WTC11 (cell line): ENCODE data around the gene USP7. TPM values are rescaled to one million over a fixed set of nuclear protein-coding genes. Genes with fewer than 3 reads are reported as not detected.
"Not testable (repeated sequence)": the region's sequence is repeated elsewhere in the genome, so short reads cannot be mapped to it uniquely, and the experiment has no call there.

Source experiments
- ATAC-seq: fragments of 200-7000 bp; cut with Tn5 transposase; 2 replicates; pipeline ENCODE4 v1.10.0; 2021; ENCODE audit warnings: mild to moderate bottlenecking, moderate library complexity
- CTCF ChIA-PET: fragments of 300-600 bp; sonication (Branson Sonifier 250); formaldehyde crosslinking; loops from one replicate; lab custom pipeline; 2021; ENCODE audit warnings: antibody characterized with exemption; lab: Charles Lee
- POLR2A ChIA-PET: fragments of 350-600 bp; sonication (Branson Sonifier 250); formaldehyde crosslinking; loops from one replicate; lab custom pipeline; 2021; ENCODE audit warnings: antibody characterized with exemption; lab: Charles Lee
- DNase-seq: peaks from one replicate; pipeline ENCODE4 v3.0.0; 2021; ENCODE audit warnings: low spot score
- H3K27ac Mint-ChIP-seq: 2 replicates; pipeline ENCODE4 v1.8.0; 2021; ENCODE audit warnings: mixed read lengths
- H3K27me3 Mint-ChIP-seq: 2 replicates; pipeline ENCODE4 v1.8.0; 2021; ENCODE audit warnings: low read depth, mild to moderate bottlenecking, moderate library complexity, mixed read lengths
- H3K36me3 Mint-ChIP-seq: 2 replicates; pipeline ENCODE4 v1.8.0; 2021; ENCODE audit warnings: mixed read lengths
- H3K4me1 Mint-ChIP-seq: 2 replicates; pipeline ENCODE4 v1.8.0; 2022; ENCODE audit warnings: mixed read lengths
- H3K4me3 Mint-ChIP-seq: 2 replicates; pipeline ENCODE4 v1.8.0; 2021; ENCODE audit warnings: mild to moderate bottlenecking, moderate library complexity, mixed read lengths
- H3K9me3 Mint-ChIP-seq: 2 replicates; pipeline ENCODE4 v1.8.0; 2021; ENCODE audit warnings: mixed read lengths
- ATF1 ChIP-seq: sonication (generic); formaldehyde crosslinking; IDR thresholded peaks from 2 replicates; pipeline ENCODE4 v1.8.1; 2023; ENCODE audit warnings: mild to moderate bottlenecking, moderate library complexity, missing genetic modification reagents
- FOXK1 ChIP-seq: sonication (generic); formaldehyde crosslinking; IDR thresholded peaks from 2 replicates; pipeline ENCODE4 v1.8.0; 2022; ENCODE audit warnings: mild to moderate bottlenecking, moderate library complexity, missing genetic modification reagents
- MYBL2 ChIP-seq: sonication (generic); formaldehyde crosslinking; IDR thresholded peaks from 2 replicates; pipeline ENCODE4 v1.8.1; 2023; ENCODE audit warnings: mild to moderate bottlenecking, moderate library complexity, missing genetic modification reagents
- STAT6 ChIP-seq: sonication (generic); formaldehyde crosslinking; conservative IDR thresholded peaks from 2 replicates; pipeline ENCODE4 v1.8.1; 2023; ENCODE audit warnings: mild to moderate bottlenecking, low read depth, missing genetic modification reagents, moderate library complexity
- USF1 ChIP-seq: sonication (generic); formaldehyde crosslinking; IDR thresholded peaks from 2 replicates; pipeline ENCODE4 v1.8.0; 2022; ENCODE audit warnings: mild to moderate bottlenecking, missing genetic modification reagents
- ZNF121 ChIP-seq: sonication (generic); formaldehyde crosslinking; IDR thresholded peaks from 2 replicates; pipeline ENCODE4 v1.8.0; 2023; ENCODE audit warnings: missing genetic modification reagents
- total RNA-seq: library from RNA; stranded (reverse); gene quantifications from 3 replicates; pipeline ENCODE4 v1.2.3, GENCODE V29; 2021

Gene USP7
- total RNA-seq, 1 experiment from 2014 or later, result 211 TPM

DNA sequence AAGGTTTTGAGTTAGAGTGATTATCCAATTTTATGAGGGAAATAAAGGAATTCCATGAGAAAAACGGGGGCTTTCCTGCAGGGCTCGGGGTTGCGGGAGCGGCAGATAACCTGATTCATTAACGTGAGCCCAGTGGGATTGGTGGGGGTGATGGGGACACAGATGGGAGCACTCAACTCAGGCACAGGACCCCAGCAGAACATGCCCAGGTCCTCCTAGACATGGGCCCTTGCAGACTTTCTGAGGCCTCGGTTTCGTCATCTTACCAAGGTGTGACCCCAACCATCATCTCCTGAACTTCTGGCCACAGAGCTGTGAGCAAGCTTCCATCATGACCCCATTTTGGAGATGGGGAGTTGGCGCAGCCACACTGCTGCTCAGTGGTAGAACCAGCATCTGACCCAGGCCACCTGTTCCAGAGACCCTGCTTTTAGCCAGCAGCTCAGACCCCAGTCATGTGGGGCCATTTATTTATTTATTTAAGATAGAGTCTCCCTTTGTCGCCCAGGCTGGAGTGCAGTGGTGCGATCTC, 117.2 kb downstream of the USP7 start (continued):
- no peak for TF ChIP-seq FOXK1 (CRISPR knock-in tag)
- no peak for TF ChIP-seq STAT6 (CRISPR knock-in tag)
- TF ChIP-seq, all 79 proteins: peak for 0

- CTCF ChIA-PET, result interaction anchor here (1.7 kb wide), 1 partner anchor 9 kb away, joined by 5 read pairs; no protein-coding TSS in a partner anchor
- Mint-ChIP-seq H3K27me3 (no peaks in the 10 kb centered on the region), H3K4me3 (no peak overlapping the region), H3K36me3 (peaks cover 28% of the 10 kb centered on the region), H3K9me3 (no peaks in the 10 kb centered on the region), H3K4me1 (peaks cover 55% of the 10 kb centered on the region), H3K27ac (no peak overlapping the region)
- no peak for TF ChIP-seq USF1 (CRISPR knock-in tag)
- TF ChIP-seq ZNF121 (CRISPR knock-in tag), result peak; percentile 90
- no peak for TF ChIP-seq ATF1 (CRISPR knock-in tag)
- TF ChIP-seq MYBL2, result no peak
- no peak for ATAC-seq
- no peak for DNase-seq
- POLR2A ChIA-PET, result no interaction called here
Measured at GRCh38 chr16:8845699-8846298, 117.9 kb downstream of the USP7 start.

DNA sequence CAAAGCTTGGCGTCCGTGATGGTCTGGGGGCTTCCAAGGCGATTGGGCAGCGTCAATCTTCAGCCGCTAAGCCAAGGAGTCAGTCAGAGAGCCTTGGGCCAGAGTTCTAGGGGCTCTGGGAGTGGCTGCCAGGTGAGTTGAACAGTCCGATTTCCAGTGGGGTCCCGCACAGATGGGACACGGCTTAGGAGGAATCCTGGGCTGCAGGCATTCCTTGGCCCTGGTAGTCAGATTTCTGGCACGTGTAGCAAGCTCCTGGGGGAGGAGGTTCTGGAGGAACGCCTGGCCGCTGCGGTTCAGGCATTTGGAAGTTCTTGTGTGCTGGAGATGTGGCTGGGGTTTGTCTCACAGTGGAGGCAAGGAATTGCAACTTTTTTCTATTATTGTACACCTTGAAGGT, 120.4 kb downstream of the USP7 start:
- not testable (repeated sequence) for H3K27me3 Mint-ChIP-seq, H3K4me3 Mint-ChIP-seq

More for the DNA sequence above, 120.4 kb downstream of the USP7 start:
- POLR2A ChIA-PET, CTCF ChIA-PET, H3K9me3 Mint-ChIP-seq, ATAC-seq, DNase-seq: not testable (repeated sequence)
- Mint-ChIP-seq H3K4me1 (peaks cover 35% of the 10 kb centered on the region), H3K36me3 (peaks cover 11% of the 10 kb centered on the region), H3K27ac (peak overlapping the region; percentile 69; the same call in 1 of the 2 replicates)

Other genes starting within 250 kb of the USP7 start
- 13.9 to 17.8 TPM (median 14.6 TPM) in 3 replicates for gene TMEM186, start 166.3 kb downstream of the USP7 start, total RNA-seq
- 43.5 to 53.8 TPM (median 46.1 TPM) in 3 replicates for gene PMM2, start 166.1 kb downstream of the USP7 start, total RNA-seq
- 260 to 271 TPM (median 261 TPM) in 3 replicates for gene CARHSP1, start 94.9 kb downstream of the USP7 start, total RNA-seq
- not detected in 3 replicates for gene LITAFD, start 81.6 kb downstream of the USP7 start, total RNA-seq
- 54.3 to 59.1 TPM (median 56.4 TPM) in 3 replicates for gene HAPSTR1, start 127.7 kb upstream of the USP7 start, total RNA-seq